Gastrocnemius medialis (tissue), 4 donors: ENCODE results near the gene CHST14. TPM values are rescaled to one million over a fixed set of nuclear protein-coding genes. Genes with fewer than 3 reads are reported as not detected.

ENCODE experiments used
- ATAC-seq, 2 donors: fragments of 150-250 bp; one replicate each; pipeline ENCODE4 v1.9.1; 2016
- DNase-seq, 2 donors: peaks; one replicate each; pipeline ENCODE4 v3.0.0-alpha.2; 2019
- H3K27ac ChIP-seq, 4 donors: fragments of 200-600 bp; sonication (generic); 1 replicate in 1 of 4; 2 replicates in 3 of 4; pipeline ENCODE4 v1.5.1; 2016 to 2018; ENCODE audit warnings: mild to moderate bottlenecking in 2 of 4, moderate library complexity in 1 of 4
- H3K27me3 ChIP-seq, 3 donors: fragments of 200-600 bp; sonication (generic) in 2 of 3; 1 replicate in 1 of 3; 2 replicates in 2 of 3; pipeline versions ENCODE4 v1.5.1 to v1.6.0; 2016 to 2019; ENCODE audit warnings: mild to moderate bottlenecking in 1 of 3, moderate library complexity in 1 of 3
- H3K36me3 ChIP-seq, 2 donors: fragments of 200-600 bp; sonication (generic) in 1 of 2; one replicate each; pipeline ENCODE4 v1.5.1; 2017 to 2018
- H3K4me1 ChIP-seq, 2 donors: fragments of 200-600 bp; sonication (generic) in 1 of 2; one replicate each; pipeline ENCODE4 v1.5.1; 2016 to 2017; ENCODE audit warnings: mild to moderate bottlenecking in 2 of 2
- H3K4me3 ChIP-seq, 4 donors: fragments of 200-600 bp; sonication (generic) in 3 of 4; 1 replicate in 1 of 4; 2 replicates in 3 of 4; pipeline ENCODE4 v1.5.1; 2016 to 2019; ENCODE audit warnings: mild to moderate bottlenecking in 2 of 4
- H3K9me3 ChIP-seq, 3 donors: fragments of 200-600 bp; sonication (generic) in 2 of 3; 1 replicate in 1 of 3; 2 replicates in 2 of 3; pipeline ENCODE4 v1.5.1; 2016 to 2019
- CTCF ChIP-seq, 5 experiments: fragments of 450-650 bp in 3 of 5; fragments of 200-600 bp in 2 of 5; sonication (generic) in 2 of 5; IDR thresholded peaks in 4 of 5; conservative IDR thresholded peaks in 1 of 5; 1 replicate in 4 of 5; 2 replicates in 1 of 5; pipeline ENCODE4 v1.5.1; 2016 to 2019; ENCODE audit warnings: antibody characterized with exemption in 5 of 5, mild to moderate bottlenecking in 3 of 5, moderate library complexity in 3 of 5
- POLR2A ChIP-seq, 2 donors: fragments of 450-650 bp; IDR thresholded peaks; one replicate each; pipeline ENCODE4 v1.6.1; 2017; ENCODE audit warnings: antibody characterized with exemption in 2 of 2, mild to moderate bottlenecking in 2 of 2, moderate library complexity in 2 of 2
- in situ Hi-C, 4 donors: fragments of 200-750 bp; cut with MboI; loops; one replicate each; pipeline versions ENCODE4 v1.15.0 to v1.8.0; 2017; ENCODE audit warnings: low sequenced_read_pairs in 4 of 4
- intact Hi-C: fragments of 100-400 bp; cut with DNase I; formaldehyde crosslinking; loops from one replicate; pipeline ENCODE4 v1.15.1; 2023; ENCODE audit warnings: low total_unique reads
- total RNA-seq, 4 donors: library from RNA; depleted of rRNA; stranded (reverse); fragments of >200 nt; gene quantifications; one replicate each; pipeline versions ENCODE4 v1.1.0 to v1.2.3, GENCODE V29; 2016

CHST14 gene
- total RNA-seq, 4 donors from 2014 or later: 3.0 to 5.2 (median 3.9) TPM

GRCh38 chr15:40459391-40460015 is 11.3 kb upstream of the CHST14 start:
- peaks cover 0 to 27% of the 10 kb centered on the region in 2 donors for H3K36me3 ChIP-seq
- no peaks in the 10 kb centered on the region for H3K9me3 ChIP-seq
- H3K4me1 ChIP-seq: peaks cover 0 to 3% of the 10 kb centered on the region in 2 donors
- DNase-seq (no peak), ATAC-seq (no peak)
- no peak overlapping the region for H3K27ac ChIP-seq
- TF ChIP-seq CTCF (IDR thresholded peaks at IDR 0.05 in 4 of 5, conservative IDR thresholded peaks at IDR 0.05 in 1 of 5): no peak
- no peak for TF ChIP-seq POLR2A (IDR thresholded peaks at IDR 0.05)
- in situ Hi-C loops: no loop called here
- no peaks in the 10 kb centered on the region for H3K27me3 ChIP-seq
- intact Hi-C loops: no loop called here
- H3K4me3 ChIP-seq: no peak overlapping the region

DNA sequence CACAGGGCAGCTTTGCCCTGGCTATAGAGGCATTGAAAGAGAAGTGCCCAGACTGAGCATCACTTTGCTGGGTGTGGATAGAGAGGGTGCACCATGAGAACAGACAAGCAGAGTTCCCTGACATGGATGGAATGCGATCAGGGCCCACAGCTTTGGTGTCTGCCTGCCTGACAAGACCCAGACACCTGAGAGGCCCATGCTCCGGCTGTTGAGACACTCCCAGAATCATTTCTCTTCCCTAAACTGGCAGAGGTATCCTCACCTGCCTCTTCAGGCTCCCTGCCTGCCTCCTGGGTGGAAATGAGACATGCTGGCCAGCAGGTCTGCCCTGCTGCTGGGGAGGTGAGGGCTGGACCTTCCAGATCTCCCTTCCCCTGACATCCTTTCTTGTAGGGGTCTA is 10.4 kb upstream of the CHST14 start:
- Histone ChIP-seq H3K36me3 (peaks cover 0 to 36% of the 10 kb centered on the region in 2 donors), H3K9me3 (no peaks in the 10 kb centered on the region), H3K27ac (no peak overlapping the region), H3K27me3 (no peaks in the 10 kb centered on the region), H3K4me1 (peaks cover 0 to 3% of the 10 kb centered on the region in 2 donors), H3K4me3 (no peak overlapping the region)
- intact Hi-C loops (no loop called here), in situ Hi-C loops (no loop called here)
- ATAC-seq (no peak), DNase-seq (no peak)
- no peak for TF ChIP-seq CTCF (IDR thresholded peaks at IDR 0.05 in 4 of 5, conservative IDR thresholded peaks at IDR 0.05 in 1 of 5)
- no peak for TF ChIP-seq POLR2A (IDR thresholded peaks at IDR 0.05)

GRCh38 chr15:40461958-40462357 is 8.8 kb upstream of the CHST14 start:
- ATAC-seq: no peak
- Histone ChIP-seq H3K4me3 (no peak overlapping the region), H3K4me1 (no peaks in the 10 kb centered on the region), H3K9me3 (no peaks in the 10 kb centered on the region), H3K36me3 (peaks cover 0 to 47% of the 10 kb centered on the region in 2 donors), H3K27me3 (no peaks in the 10 kb centered on the region), H3K27ac (no peak overlapping the region)
- intact Hi-C loops: no loop called here
- in situ Hi-C loops: no loop called here
- no peak for TF ChIP-seq POLR2A (IDR thresholded peaks at IDR 0.05)
- no peak for TF ChIP-seq CTCF (IDR thresholded peaks at IDR 0.05 in 4 of 5, conservative IDR thresholded peaks at IDR 0.05 in 1 of 5)
- no peak for DNase-seq

DNA sequence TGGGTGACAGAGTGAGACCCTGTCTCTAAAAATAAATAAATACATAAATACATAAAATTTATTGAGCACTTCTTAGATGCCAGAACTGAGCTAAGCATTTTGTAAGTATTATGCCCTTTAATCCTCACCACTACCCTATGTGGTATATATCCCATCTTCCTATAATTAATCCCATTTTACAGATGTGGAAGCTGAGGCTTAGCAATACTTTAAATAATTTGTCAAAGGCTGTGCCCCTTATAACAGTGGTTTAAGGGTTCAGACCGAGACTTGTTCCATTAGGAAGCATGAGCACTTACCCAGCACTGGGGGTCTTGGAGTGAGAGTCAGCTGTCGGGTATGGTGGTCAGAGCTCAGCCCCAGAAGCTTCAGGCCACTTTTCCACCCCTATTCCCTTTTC is 7.5 kb upstream of the CHST14 start:
- no peak overlapping the region for H3K27ac ChIP-seq
- no peak for TF ChIP-seq POLR2A (IDR thresholded peaks at IDR 0.05)
- TF ChIP-seq CTCF (IDR thresholded peaks at IDR 0.05 in 4 of 5, conservative IDR thresholded peaks at IDR 0.05 in 1 of 5): no peak
- peaks cover 0 to 47% of the 10 kb centered on the region in 2 donors for H3K36me3 ChIP-seq
- in situ Hi-C loops (no loop called here), intact Hi-C loops (no loop called here)
- no peaks in the 10 kb centered on the region for H3K27me3 ChIP-seq
- no peak for ATAC-seq
- no peaks in the 10 kb centered on the region for H3K4me1 ChIP-seq
- DNase-seq: no peak
- no peaks in the 10 kb centered on the region for H3K9me3 ChIP-seq
- H3K4me3 ChIP-seq: no peak overlapping the region
